HL-60 (cell line): ENCODE data around the gene TMEM135.

Source experiments
- CTCF ChIP-seq: IDR thresholded peaks from one replicate; pipeline ENCODE4 v1.5.1; 2011; ENCODE audit warnings: low read length, control low read depth, inconsistent platforms; ENCODE audit not compliant: insufficient read depth
- GABPA ChIP-seq: IDR thresholded peaks from 2 replicates; pipeline ENCODE4 v1.6.1; 2012; ENCODE audit warnings: low read depth
- POLR2AphosphoS5 ChIP-seq: IDR thresholded peaks from 2 replicates; pipeline ENCODE4 v1.6.1; 2012; ENCODE audit warnings: low read depth
- REST ChIP-seq: IDR thresholded peaks from 2 replicates; pipeline ENCODE4 v1.6.1; 2012; ENCODE audit warnings: low read depth; ENCODE audit not compliant: insufficient replicate concordance

- TF ChIP-seq CTCF = peak; percentile 98
- TF ChIP-seq REST = no peak
- TF ChIP-seq POLR2AphosphoS5 = no peak
- no peak for TF ChIP-seq GABPA
Observed at GRCh38 chr11:87352759-87353707, 315.3 kb downstream of the TMEM135 start.
